G401 (cell line): ENCODE measurements around the gene BHLHA15. TPM values are rescaled to one million over a fixed set of nuclear protein-coding genes. Genes with fewer than 3 reads are reported as not detected.

Experiments
- DNase-seq: peaks from one replicate; pipeline ENCODE4 v3.0.0-alpha.2; 2015; ENCODE audit warnings: low spot score
- in situ Hi-C: cut with HindIII; loops from 2 replicates; pipeline ENCODE4 v1.10.0; 2016; ENCODE audit warnings: low sequenced_read_pairs, mixed read lengths
- total RNA-seq: library from RNA; depleted of rRNA; stranded (reverse); fragments of >200 nt; shearing (Covaris generic); gene quantifications from 2 replicates; pipeline ENCODE4 v1.2.3, GENCODE V29; 2014

Gene BHLHA15
- total RNA-seq, 1 experiment from 2014 or later = not detected

GRCh38 chr7:98234429-98235147, 23.3 kb downstream of the BHLHA15 start:
- in situ Hi-C loops = no loop called here
- no peak for DNase-seq

- in situ Hi-C loops = no loop called here
- DNase-seq = no peak
Measured at GRCh38 chr7:98235901-98236300, 24.7 kb downstream of the BHLHA15 start.

GRCh38 chr7:98236355-98237185, 25.3 kb downstream of the BHLHA15 start:
- in situ Hi-C loops = no loop called here
- DNase-seq = no peak

GRCh38 chr7:98238076-98238475, 26.8 kb downstream of the BHLHA15 start:
- DNase-seq = no peak

GRCh38 chr7:98238976-98239375, 27.7 kb downstream of the BHLHA15 start:
- in situ Hi-C loops = no loop called here
- no peak for DNase-seq

More at GRCh38 chr7:98238076-98238475, 26.8 kb downstream of the BHLHA15 start:
- in situ Hi-C loops = no loop called here

GRCh38 chr7:98240961-98241673, 29.9 kb downstream of the BHLHA15 start:
- peak; percentile 19 for DNase-seq
- in situ Hi-C loops = no loop called here

- no peak for DNase-seq
- in situ Hi-C loops = no loop called here
Measured at GRCh38 chr7:98241674-98242241, 30.5 kb downstream of the BHLHA15 start.

GRCh38 chr7:98242342-98242741, 31.1 kb downstream of the BHLHA15 start:
- in situ Hi-C loops = no loop called here
- no peak for DNase-seq

GRCh38 chr7:98242934-98243333, 31.7 kb downstream of the BHLHA15 start:
- DNase-seq = no peak
- in situ Hi-C loops = no loop called here

GRCh38 chr7:98244871-98245270, 33.6 kb downstream of the BHLHA15 start:
- in situ Hi-C loops = no loop called here
- DNase-seq = no peak

- no peak for DNase-seq
- in situ Hi-C loops = no loop called here
Measured at GRCh38 chr7:98248156-98248555, 36.9 kb downstream of the BHLHA15 start.

- DNase-seq = no peak
- in situ Hi-C loops = no loop called here
Measured at GRCh38 chr7:98249106-98249505, 37.9 kb downstream of the BHLHA15 start.

GRCh38 chr7:98250789-98251188, 39.5 kb downstream of the BHLHA15 start:
- in situ Hi-C loops = no loop called here

GRCh38 chr7:98251231-98251600, 40.0 kb downstream of the BHLHA15 start:
- no peak for DNase-seq
- in situ Hi-C loops = no loop called here

More at GRCh38 chr7:98250789-98251188, 39.5 kb downstream of the BHLHA15 start:
- DNase-seq = no peak

- in situ Hi-C loops = no loop called here
- DNase-seq = peak; percentile 92
Measured at GRCh38 chr7:98251601-98252424, 40.6 kb downstream of the BHLHA15 start, which contains the start of gene TECPR1. Gene TECPR1 (minus strand): TSS chr7:98252232. CDS start chr7:98246146, 6,086 bp downstream.

GRCh38 chr7:98252425-98253054, 41.3 kb downstream of the BHLHA15 start:
- in situ Hi-C loops = no loop called here
- DNase-seq = no peak

GRCh38 chr7:98254516-98254915, 43.3 kb downstream of the BHLHA15 start:
- no peak for DNase-seq
- in situ Hi-C loops = no loop called here

- no peak for DNase-seq
- in situ Hi-C loops = no loop called here
Measured at GRCh38 chr7:98254951-98255610, 43.8 kb downstream of the BHLHA15 start.
